Gastrocnemius medialis (tissue), 4 donors: ENCODE data around the gene LMAN2L. TPM values are rescaled to one million over a fixed set of nuclear protein-coding genes. Genes with fewer than 3 reads are reported as not detected.
"Not testable (repeated sequence)": the region's sequence is repeated elsewhere in the genome, so short reads cannot be mapped to it uniquely, and the experiment has no call there.

ENCODE experiments used
- ATAC-seq, 2 donors: fragments of 150-250 bp; one replicate each; pipeline ENCODE4 v1.9.1; 2016
- DNase-seq, 2 donors: peaks; one replicate each; pipeline ENCODE4 v3.0.0-alpha.2; 2019
- H3K27ac ChIP-seq, 4 donors: fragments of 200-600 bp; sonication (generic); 1 replicate in 1 of 4; 2 replicates in 3 of 4; pipeline ENCODE4 v1.5.1; 2016 to 2018; ENCODE audit warnings: mild to moderate bottlenecking in 2 of 4, moderate library complexity in 1 of 4
- H3K27me3 ChIP-seq, 3 donors: fragments of 200-600 bp; sonication (generic) in 2 of 3; 1 replicate in 1 of 3; 2 replicates in 2 of 3; pipeline versions ENCODE4 v1.5.1 to v1.6.0; 2016 to 2019; ENCODE audit warnings: mild to moderate bottlenecking in 1 of 3, moderate library complexity in 1 of 3
- H3K36me3 ChIP-seq, 2 donors: fragments of 200-600 bp; sonication (generic) in 1 of 2; one replicate each; pipeline ENCODE4 v1.5.1; 2017 to 2018
- H3K4me1 ChIP-seq, 2 donors: fragments of 200-600 bp; sonication (generic) in 1 of 2; one replicate each; pipeline ENCODE4 v1.5.1; 2016 to 2017; ENCODE audit warnings: mild to moderate bottlenecking in 2 of 2
- H3K4me3 ChIP-seq, 4 donors: fragments of 200-600 bp; sonication (generic) in 3 of 4; 1 replicate in 1 of 4; 2 replicates in 3 of 4; pipeline ENCODE4 v1.5.1; 2016 to 2019; ENCODE audit warnings: mild to moderate bottlenecking in 2 of 4
- H3K9me3 ChIP-seq, 3 donors: fragments of 200-600 bp; sonication (generic) in 2 of 3; 1 replicate in 1 of 3; 2 replicates in 2 of 3; pipeline ENCODE4 v1.5.1; 2016 to 2019
- CTCF ChIP-seq, 5 experiments: fragments of 450-650 bp in 3 of 5; fragments of 200-600 bp in 2 of 5; sonication (generic) in 2 of 5; IDR thresholded peaks in 4 of 5; conservative IDR thresholded peaks in 1 of 5; 1 replicate in 4 of 5; 2 replicates in 1 of 5; pipeline ENCODE4 v1.5.1; 2016 to 2019; ENCODE audit warnings: antibody characterized with exemption in 5 of 5, mild to moderate bottlenecking in 3 of 5, moderate library complexity in 3 of 5
- POLR2A ChIP-seq, 2 donors: fragments of 450-650 bp; IDR thresholded peaks; one replicate each; pipeline ENCODE4 v1.6.1; 2017; ENCODE audit warnings: antibody characterized with exemption in 2 of 2, mild to moderate bottlenecking in 2 of 2, moderate library complexity in 2 of 2
- in situ Hi-C, 4 donors: fragments of 200-750 bp; cut with MboI; loops; one replicate each; pipeline versions ENCODE4 v1.15.0 to v1.8.0; 2017; ENCODE audit warnings: low sequenced_read_pairs in 4 of 4
- intact Hi-C: fragments of 100-400 bp; cut with DNase I; formaldehyde crosslinking; loops from one replicate; pipeline ENCODE4 v1.15.1; 2023; ENCODE audit warnings: low total_unique reads
- total RNA-seq, 4 donors: library from RNA; depleted of rRNA; stranded (reverse); fragments of >200 nt; gene quantifications; one replicate each; pipeline versions ENCODE4 v1.1.0 to v1.2.3, GENCODE V29; 2016

Gene LMAN2L
- total RNA-seq, 4 donors from 2014 or later, result 8.8 to 17.3 (median 16.4) TPM

GRCh38 chr2:96668771-96669170 is 71.1 kb downstream of the LMAN2L start:
- Histone ChIP-seq H3K9me3 (no peaks in the 10 kb centered on the region), H3K36me3 (no peaks in the 10 kb centered on the region), H3K4me3 (no peak overlapping the region), H3K27ac (no peak overlapping the region), H3K4me1 (peaks cover 10 to 15% of the 10 kb centered on the region in 2 donors), H3K27me3 (no peaks in the 10 kb centered on the region)
- in situ Hi-C loops, result no loop called here
- intact Hi-C loops, result no loop called here
- DNase-seq (no peak), ATAC-seq (no peak)
- no peak for TF ChIP-seq CTCF (IDR thresholded peaks at IDR 0.05 in 4 of 5, conservative IDR thresholded peaks at IDR 0.05 in 1 of 5)
- TF ChIP-seq POLR2A (IDR thresholded peaks at IDR 0.05), result no peak

GRCh38 chr2:96665717-96666116 is 74.1 kb downstream of the LMAN2L start:
- intact Hi-C loops, result loop anchor here (1.0 to 2.0 kb wide), 2 partner anchors 27 to 67 kb away; partner anchors contain the start of gene KANSL3

GRCh38 chr2:96665083-96665569 is 74.7 kb downstream of the LMAN2L start:
- in situ Hi-C loops (no loop called here), intact Hi-C loops (loop anchor here (1.0 to 2.0 kb wide), 2 partner anchors 27 to 66 kb away; partner anchors contain the start of gene KANSL3)
- no peak overlapping the region for H3K4me3 ChIP-seq
- no peaks in the 10 kb centered on the region for H3K27me3 ChIP-seq
- no peaks in the 10 kb centered on the region for H3K9me3 ChIP-seq
- peaks cover 10 to 15% of the 10 kb centered on the region in 2 donors for H3K4me1 ChIP-seq
- DNase-seq (peak; percentile 54 to 77), ATAC-seq (peak; percentile 99)
- peak overlapping the region; percentile 83 to 88 (median 85) for H3K27ac ChIP-seq
- no peaks in the 10 kb centered on the region for H3K36me3 ChIP-seq
- TF ChIP-seq CTCF (IDR thresholded peaks at IDR 0.05 in 4 of 5, conservative IDR thresholded peaks at IDR 0.05 in 1 of 5), result no peak
- TF ChIP-seq POLR2A (IDR thresholded peaks at IDR 0.05), result no peak

More at GRCh38 chr2:96665717-96666116, 74.1 kb downstream of the LMAN2L start:
- H3K36me3 ChIP-seq, in situ Hi-C loops, ATAC-seq, DNase-seq, H3K9me3 ChIP-seq, H3K27me3 ChIP-seq, H3K4me3 ChIP-seq: not testable (repeated sequence)
- peaks cover 10 to 15% of the 10 kb centered on the region in 2 donors for H3K4me1 ChIP-seq
- H3K27ac ChIP-seq, result peak overlapping the region; percentile 83 to 88 (median 85)

GRCh38 chr2:96664366-96664925 is 75.4 kb downstream of the LMAN2L start:
- peak overlapping the region; percentile 83 to 88 (median 85) for H3K27ac ChIP-seq
- DNase-seq (no peak), ATAC-seq (no peak)
- no peaks in the 10 kb centered on the region for H3K9me3 ChIP-seq
- in situ Hi-C loops, result no loop called here
- H3K27me3 ChIP-seq, result no peaks in the 10 kb centered on the region
- intact Hi-C loops, result loop anchor here (2.0 kb wide), 1 partner anchor 66 kb away; no protein-coding TSS in a partner anchor
- no peak overlapping the region for H3K4me3 ChIP-seq
- no peaks in the 10 kb centered on the region for H3K36me3 ChIP-seq
- TF ChIP-seq POLR2A (IDR thresholded peaks at IDR 0.05) (no peak), CTCF (IDR thresholded peaks at IDR 0.05 in 4 of 5, conservative IDR thresholded peaks at IDR 0.05 in 1 of 5) (no peak)
- peaks cover 10 to 15% of the 10 kb centered on the region in 2 donors for H3K4me1 ChIP-seq

GRCh38 chr2:96663829-96664228 is 76.0 kb downstream of the LMAN2L start:
- Histone ChIP-seq H3K27me3 (no peaks in the 10 kb centered on the region), H3K4me1 (peaks cover 10 to 15% of the 10 kb centered on the region in 2 donors), H3K36me3 (no peaks in the 10 kb centered on the region), H3K4me3 (no peak overlapping the region), H3K27ac (peak overlapping the region in 1 of 4 donors; percentile 84), H3K9me3 (no peaks in the 10 kb centered on the region)
- intact Hi-C loops, result loop anchor here (2.0 kb wide), 1 partner anchor 65 kb away; no protein-coding TSS in a partner anchor
- TF ChIP-seq CTCF (IDR thresholded peaks at IDR 0.05 in 4 of 5, conservative IDR thresholded peaks at IDR 0.05 in 1 of 5) (no peak), POLR2A (IDR thresholded peaks at IDR 0.05) (no peak)
- DNase-seq, result peak in 1 of 2 donors; percentile 9
- in situ Hi-C loops, result no loop called here
- ATAC-seq, result no peak
